ENCODE results near the gene TMEM259. TPM values are rescaled to one million over a fixed set of nuclear protein-coding genes. Genes with fewer than 3 reads are reported as not detected.

Gene TMEM259
- total and polyA plus RNA-seq, 9 of the 15 experiments (the other 6 are each of a cell fraction or from before 2014, with no cell fraction given): 0.52 to 231 (median 63.6) TPM

DNA sequence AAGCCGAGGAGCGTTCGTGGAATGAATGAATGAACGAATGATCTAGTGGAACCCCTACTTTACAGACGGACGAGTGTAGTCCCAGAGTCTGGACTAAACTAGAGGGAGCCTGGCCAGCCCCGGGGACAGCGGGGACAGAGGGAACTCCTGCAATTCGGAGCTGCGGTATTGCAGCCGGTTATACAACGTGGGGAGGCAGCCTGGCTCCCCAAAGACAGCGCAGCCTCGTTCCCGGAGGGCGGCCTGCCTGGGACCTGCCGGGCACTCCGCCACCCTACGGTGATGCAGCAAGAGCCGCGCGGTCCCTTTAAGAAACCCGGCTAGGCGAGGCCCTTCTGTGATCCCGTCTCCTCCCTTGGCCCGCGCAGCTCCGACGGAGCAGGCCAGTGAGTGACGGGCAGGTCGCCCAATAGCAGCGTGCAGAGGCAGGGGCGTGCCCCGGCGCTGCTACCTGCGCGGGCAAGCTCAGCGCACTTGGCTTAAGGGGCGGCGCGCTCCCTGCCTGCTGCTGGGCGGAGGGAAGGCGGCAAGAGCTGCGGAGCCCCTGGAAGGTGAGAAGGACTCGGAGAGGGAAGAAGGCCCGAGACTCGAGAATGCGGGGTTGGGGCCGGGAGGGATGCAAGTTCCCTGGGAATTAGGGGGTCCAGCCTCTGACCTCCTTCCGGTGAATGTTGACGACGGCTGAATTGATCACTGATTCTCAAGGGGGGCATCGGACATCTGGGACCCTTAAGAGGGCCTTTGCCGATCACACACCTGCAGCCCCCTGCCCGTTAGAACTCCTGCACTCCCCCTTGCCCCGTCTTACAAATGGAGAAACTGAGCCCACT, 18.9 kb upstream of the TMEM259 start, which contains the start of gene ABCA7 (continued):
- peak; percentile 87 for TF ChIP-seq NEUROD1 (IDR thresholded peaks at IDR 0.05; ENCODE audit: borderline replicate concordance, low read depth, low read length, partially characterized antibody)
- TF ChIP-seq STAG1 (CRISPR knock-in tag; IDR thresholded peaks at IDR 0.05; ENCODE audit: borderline replicate concordance): no peak
- TF ChIP-seq, protein P1, sequence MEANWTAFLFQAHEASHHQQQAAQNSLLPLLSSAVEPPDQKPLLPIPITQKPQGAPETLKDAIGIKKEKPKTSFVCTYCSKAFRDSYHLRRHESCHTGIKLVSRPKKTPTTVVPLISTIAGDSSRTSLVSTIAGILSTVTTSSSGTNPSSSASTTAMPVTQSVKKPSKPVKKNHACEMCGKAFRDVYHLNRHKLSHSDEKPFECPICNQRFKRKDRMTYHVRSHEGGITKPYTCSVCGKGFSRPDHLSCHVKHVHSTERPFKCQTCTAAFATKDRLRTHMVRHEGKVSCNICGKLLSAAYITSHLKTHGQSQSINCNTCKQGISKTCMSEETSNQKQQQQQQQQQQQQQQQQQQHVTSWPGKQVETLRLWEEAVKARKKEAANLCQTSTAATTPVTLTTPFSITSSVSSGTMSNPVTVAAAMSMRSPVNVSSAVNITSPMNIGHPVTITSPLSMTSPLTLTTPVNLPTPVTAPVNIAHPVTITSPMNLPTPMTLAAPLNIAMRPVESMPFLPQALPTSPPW (CRISPR knock-in tag; IDR thresholded peaks at IDR 0.05): peak; percentile 22; the same call in 1 of the 2 replicates
- TF ChIP-seq ZNF57 (CRISPR knock-in tag; IDR thresholded peaks at IDR 0.05): no peak; the same call in 1 of the 2 replicates
- TF ChIP-seq, protein P2, sequence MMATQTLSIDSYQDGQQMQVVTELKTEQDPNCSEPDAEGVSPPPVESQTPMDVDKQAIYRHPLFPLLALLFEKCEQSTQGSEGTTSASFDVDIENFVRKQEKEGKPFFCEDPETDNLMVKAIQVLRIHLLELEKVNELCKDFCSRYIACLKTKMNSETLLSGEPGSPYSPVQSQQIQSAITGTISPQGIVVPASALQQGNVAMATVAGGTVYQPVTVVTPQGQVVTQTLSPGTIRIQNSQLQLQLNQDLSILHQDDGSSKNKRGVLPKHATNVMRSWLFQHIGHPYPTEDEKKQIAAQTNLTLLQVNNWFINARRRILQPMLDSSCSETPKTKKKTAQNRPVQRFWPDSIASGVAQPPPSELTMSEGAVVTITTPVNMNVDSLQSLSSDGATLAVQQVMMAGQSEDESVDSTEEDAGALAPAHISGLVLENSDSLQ (IDR thresholded peaks at IDR 0.05): peak; percentile 100
- TF ChIP-seq POLR2H (tag; IDR thresholded peaks at IDR 0.05; ENCODE audit: low read depth): no peak
- TF ChIP-seq HDGF (IDR thresholded peaks at IDR 0.05): no peak
- no peak for TF ChIP-seq ZNF175 (CRISPR knock-in tag; IDR thresholded peaks at IDR 0.05; ENCODE audit: low read depth)
- TF ChIP-seq ETV6 (IDR thresholded peaks at IDR 0.05; ENCODE audit: borderline replicate concordance in 1 of 2, low read depth in 2 of 2, low read length in 1 of 2): no peak
- TF ChIP-seq ETV6 (CRISPR knock-in tag; IDR thresholded peaks at IDR 0.05; ENCODE audit: borderline replicate concordance): no peak
- no peak for TF ChIP-seq GABPB2 (CRISPR knock-in tag; conservative IDR thresholded peaks at IDR 0.05)
- no peak for TF ChIP-seq TBP (optimal IDR thresholded peaks at IDR 0.05; ENCODE audit: low read depth, low read length)
- TF ChIP-seq ZNF79 (CRISPR knock-in tag; IDR thresholded peaks at IDR 0.05; ENCODE audit: low read depth): no peak
- peak; percentile 70; the same call in 1 of the 2 replicates for TF ChIP-seq KLF1 (tag; IDR thresholded peaks at IDR 0.05)
- no peak for TF ChIP-seq NCOR1 (IDR thresholded peaks at IDR 0.05)
- TF ChIP-seq, protein P3, sequence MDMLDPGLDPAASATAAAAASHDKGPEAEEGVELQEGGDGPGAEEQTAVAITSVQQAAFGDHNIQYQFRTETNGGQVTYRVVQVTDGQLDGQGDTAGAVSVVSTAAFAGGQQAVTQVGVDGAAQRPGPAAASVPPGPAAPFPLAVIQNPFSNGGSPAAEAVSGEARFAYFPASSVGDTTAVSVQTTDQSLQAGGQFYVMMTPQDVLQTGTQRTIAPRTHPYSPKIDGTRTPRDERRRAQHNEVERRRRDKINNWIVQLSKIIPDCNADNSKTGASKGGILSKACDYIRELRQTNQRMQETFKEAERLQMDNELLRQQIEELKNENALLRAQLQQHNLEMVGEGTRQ (CRISPR knock-in tag; IDR thresholded peaks at IDR 0.05): no peak
- TF ChIP-seq IRF2 (CRISPR knock-in tag; IDR thresholded peaks at IDR 0.05): no peak
- no peak for TF ChIP-seq TAF9B (IDR thresholded peaks at IDR 0.05; ENCODE audit: partially characterized antibody)
- TF ChIP-seq TEAD2 (tag; IDR thresholded peaks at IDR 0.05): no peak
- TF ChIP-seq, protein P4, sequence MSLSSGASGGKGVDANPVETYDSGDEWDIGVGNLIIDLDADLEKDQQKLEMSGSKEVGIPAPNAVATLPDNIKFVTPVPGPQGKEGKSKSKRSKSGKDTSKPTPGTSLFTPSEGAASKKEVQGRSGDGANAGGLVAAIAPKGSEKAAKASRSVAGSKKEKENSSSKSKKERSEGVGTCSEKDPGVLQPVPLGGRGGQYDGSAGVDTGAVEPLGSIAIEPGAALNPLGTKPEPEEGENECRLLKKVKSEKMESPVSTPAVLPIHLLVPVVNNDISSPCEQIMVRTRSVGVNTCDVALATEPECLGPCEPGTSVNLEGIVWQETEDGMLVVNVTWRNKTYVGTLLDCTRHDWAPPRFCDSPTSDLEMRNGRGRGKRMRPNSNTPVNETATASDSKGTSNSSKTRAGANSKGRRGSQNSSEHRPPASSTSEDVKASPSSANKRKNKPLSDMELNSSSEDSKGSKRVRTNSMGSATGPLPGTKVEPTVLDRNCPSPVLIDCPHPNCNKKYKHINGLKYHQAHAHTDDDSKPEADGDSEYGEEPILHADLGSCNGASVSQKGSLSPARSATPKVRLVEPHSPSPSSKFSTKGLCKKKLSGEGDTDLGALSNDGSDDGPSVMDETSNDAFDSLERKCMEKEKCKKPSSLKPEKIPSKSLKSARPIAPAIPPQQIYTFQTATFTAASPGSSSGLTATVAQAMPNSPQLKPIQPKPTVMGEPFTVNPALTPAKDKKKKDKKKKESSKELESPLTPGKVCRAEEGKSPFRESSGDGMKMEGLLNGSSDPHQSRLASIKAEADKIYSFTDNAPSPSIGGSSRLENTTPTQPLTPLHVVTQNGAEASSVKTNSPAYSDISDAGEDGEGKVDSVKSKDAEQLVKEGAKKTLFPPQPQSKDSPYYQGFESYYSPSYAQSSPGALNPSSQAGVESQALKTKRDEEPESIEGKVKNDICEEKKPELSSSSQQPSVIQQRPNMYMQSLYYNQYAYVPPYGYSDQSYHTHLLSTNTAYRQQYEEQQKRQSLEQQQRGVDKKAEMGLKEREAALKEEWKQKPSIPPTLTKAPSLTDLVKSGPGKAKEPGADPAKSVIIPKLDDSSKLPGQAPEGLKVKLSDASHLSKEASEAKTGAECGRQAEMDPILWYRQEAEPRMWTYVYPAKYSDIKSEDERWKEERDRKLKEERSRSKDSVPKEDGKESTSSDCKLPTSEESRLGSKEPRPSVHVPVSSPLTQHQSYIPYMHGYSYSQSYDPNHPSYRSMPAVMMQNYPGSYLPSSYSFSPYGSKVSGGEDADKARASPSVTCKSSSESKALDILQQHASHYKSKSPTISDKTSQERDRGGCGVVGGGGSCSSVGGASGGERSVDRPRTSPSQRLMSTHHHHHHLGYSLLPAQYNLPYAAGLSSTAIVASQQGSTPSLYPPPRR (CRISPR knock-in tag; IDR thresholded peaks at IDR 0.05; ENCODE audit: borderline replicate concordance): 0 out of 2 replicates have a peak, but pooled peaks have one; percentile 9
